ENCODE results near the gene FBXL3. TPM values are rescaled to one million over a fixed set of nuclear protein-coding genes. Genes with fewer than 3 reads are reported as not detected.

FBXL3 gene
- total and polyA plus RNA-seq, 2 of the 8 experiments (the other 6 are each of a cell fraction or from before 2014, with no cell fraction given), result 4.9 to 14.9 TPM

DNA sequence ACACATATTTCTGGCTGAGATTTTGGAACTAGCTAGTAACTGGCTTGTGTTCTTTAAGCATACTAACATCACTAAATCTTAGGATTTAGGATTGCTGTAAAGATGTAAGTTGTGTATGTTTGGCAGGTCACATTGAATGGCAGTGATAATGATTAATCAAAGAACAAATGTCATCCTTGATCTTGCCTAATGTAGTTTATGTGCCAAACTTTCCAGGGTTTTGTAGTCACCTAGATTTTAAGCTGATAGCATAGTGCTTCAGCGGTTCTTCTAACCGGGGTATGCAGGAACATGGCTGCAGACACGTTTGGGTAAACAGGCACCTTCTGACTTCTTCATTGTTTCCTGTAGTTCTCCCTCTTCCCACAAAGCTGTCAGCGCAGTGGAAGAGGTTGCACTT, 25.4 kb downstream of the FBXL3 start:
- H3K56ac ChIP-seq (replicated peaks; ENCODE audit: insufficient read length, low read depth, low read length), result no peak overlapping the region
- H2BK5ac ChIP-seq (ENCODE audit: low read depth, low read length), result no peak overlapping the region
- no peak overlapping the region for H2AFZ ChIP-seq (ENCODE audit: low read length)
- no peak overlapping the region for H3K4me2 ChIP-seq (ENCODE audit: insufficient read depth in 1 of 2, low read depth in 2 of 2, low read length in 2 of 2)
- H3K4me3 ChIP-seq (ENCODE audit: extremely low read depth in 1 of 4, insufficient read depth in 2 of 4, low read depth in 3 of 4, low read length in 4 of 4), result no peak overlapping the region
- no peak overlapping the region for H3K9ac ChIP-seq (replicated peaks in 1 of 4; ENCODE audit: extremely low read depth in 1 of 4, low read depth in 3 of 4, low read length in 3 of 4)
- no peak for FAIRE-seq
- H2AK5ac ChIP-seq (ENCODE audit: low read depth, low read length), result no peak overlapping the region
- H3K36me3 ChIP-seq (ENCODE audit: control insufficient read depth in 2 of 4, insufficient read depth in 4 of 4, low read length in 3 of 4), result peaks cover 2 to 15% (median 6%) of the 10 kb centered on the region in 4 experiments; a peak in 5 of 8 replicates
- no peak overlapping the region for H3K4ac ChIP-seq (replicated peaks; ENCODE audit: insufficient read length, low read depth, low read length)
- no peak overlapping the region for H2BK120ac ChIP-seq (replicated peaks; ENCODE audit: low read depth, low read length)
- H4K91ac ChIP-seq (replicated peaks; ENCODE audit: insufficient read length, low read length), result no peak overlapping the region
- no peaks in the 10 kb centered on the region for H3K9me3 ChIP-seq (ENCODE audit: insufficient read depth in 2 of 2, low read depth in 1 of 2, low read length in 1 of 2)
- H2BK20ac ChIP-seq (ENCODE audit: low read length), result no peak overlapping the region
- H3K14ac ChIP-seq (ENCODE audit: insufficient read length), result no peak overlapping the region
- H3K23ac ChIP-seq (ENCODE audit: insufficient read length), result no peak overlapping the region
- H2BK12ac ChIP-seq (ENCODE audit: low read depth, low read length), result no peak overlapping the region
- no peak overlapping the region for H2BK15ac ChIP-seq (ENCODE audit: low read length)
- DNase-seq (ENCODE audit: low read depth in 1 of 2, low spot score in 2 of 2), result no peak
- H3K18ac ChIP-seq (ENCODE audit: extremely low read depth, low read length), result no peak overlapping the region
- CTCF ChIA-PET (ENCODE audit: partially characterized antibody), result interaction anchor here (0.9 to 4.7 kb wide), 13 partner anchors 9 to 502 kb away, joined by 3 to 26 read pairs (median 5); partner anchors contain the start of gene CLN5
- POLR2A ChIA-PET (ENCODE audit: partially characterized antibody), result interaction anchor here (0.9 to 1.6 kb wide), 4 partner anchors 9 to 25 kb away, joined by 3 to 8 read pairs (median 4); partner anchors contain the start of genes CLN5 and FBXL3
- no peak overlapping the region for H4K8ac ChIP-seq (ENCODE audit: extremely low read depth, insufficient read depth, low read length)
- no peaks in the 10 kb centered on the region for H3K27me3 ChIP-seq (replicated peaks in 1 of 4; ENCODE audit: control insufficient read depth in 3 of 4, extremely low read depth in 1 of 4, insufficient read depth in 3 of 4, low read length in 3 of 4)
- no peak for TF ChIP-seq POLR2AphosphoS5 (IDR thresholded peaks at IDR 0.05; ENCODE audit: low read depth, low read length)
- no peak for TF ChIP-seq SP2 (IDR thresholded peaks at IDR 0.05; ENCODE audit: low read length)
- no peak for TF ChIP-seq NRF1 (IDR thresholded peaks at IDR 0.05; ENCODE audit: low read depth, low read length)
- no peak for TF ChIP-seq SAP30 (IDR thresholded peaks at IDR 0.05; ENCODE audit: insufficient read depth, insufficient replicate concordance, low read length)
- TF ChIP-seq BRCA1 (IDR thresholded peaks at IDR 0.05; ENCODE audit: low read depth, low read length), result no peak
- no peak for TF ChIP-seq SRF (IDR thresholded peaks at IDR 0.05; ENCODE audit: low read depth, low read length)
- no peak for TF ChIP-seq CEBPB (IDR thresholded peaks at IDR 0.05; ENCODE audit: low read depth, low read length)
- TF ChIP-seq RAD21 (IDR thresholded peaks at IDR 0.05 in 1 of 2, conservative IDR thresholded peaks at IDR 0.05 in 1 of 2; ENCODE audit: low read depth in 2 of 2, low read length in 2 of 2), result no peak
- no peak overlapping the region for H3K27ac ChIP-seq (ENCODE audit: low read depth, low read length)
- no peaks in the 10 kb centered on the region; the same call in 1 of the 2 replicates for H3K79me1 ChIP-seq (ENCODE audit: low read depth, low read length)
- no peaks in the 10 kb centered on the region for H4K20me1 ChIP-seq (replicated peaks in 1 of 2; ENCODE audit: control insufficient read depth in 1 of 2, insufficient read depth in 2 of 2, low read length in 2 of 2)
- no peak overlapping the region for H4K5ac ChIP-seq (ENCODE audit: insufficient read length, low read depth, low read length)
- WGBS, 2 experiments (ENCODE audit: extremely low coverage in 1 of 2, insufficient coverage in 1 of 2, insufficient read length in 1 of 2, insufficient replicate concordance in 2 of 2, low coverage in 1 of 2, low lambda C conversion rate in 2 of 2, missing lambda C conversion rate in 1 of 2), result 91% methylated on average over 4 of the region's 4 CpGs; no CpG with 5 or more reads in 1 of the 2 experiments
- no peaks in the 10 kb centered on the region for H3K4me1 ChIP-seq (replicated peaks in 1 of 4; ENCODE audit: control insufficient read depth in 3 of 4, insufficient read depth in 4 of 4, low read length in 3 of 4)
- no peaks in the 10 kb centered on the region for H3K23me2 ChIP-seq (ENCODE audit: low read depth, low read length)
- no peaks in the 10 kb centered on the region for H3K79me2 ChIP-seq (ENCODE audit: control insufficient read depth in 1 of 2, insufficient read depth in 2 of 2, low read length in 2 of 2)
